HL-60 (cell line): Measurements from ENCODE around the gene THSD7A.

Experiments
- GABPA ChIP-seq: IDR thresholded peaks from 2 replicates; pipeline ENCODE4 v1.6.1; 2012; ENCODE audit warnings: low read depth
- POLR2AphosphoS5 ChIP-seq: IDR thresholded peaks from 2 replicates; pipeline ENCODE4 v1.6.1; 2012; ENCODE audit warnings: low read depth
- TF ChIP-seq, protein P1 (sequence below): IDR thresholded peaks from one replicate; pipeline ENCODE4 v1.5.1; 2011; ENCODE audit warnings: low read length, control low read depth, inconsistent platforms; ENCODE audit not compliant: insufficient read depth
- TF ChIP-seq, protein P2 (sequence below): IDR thresholded peaks from 2 replicates; pipeline ENCODE4 v1.6.1; 2012; ENCODE audit warnings: low read depth; ENCODE audit not compliant: insufficient replicate concordance

DNA sequence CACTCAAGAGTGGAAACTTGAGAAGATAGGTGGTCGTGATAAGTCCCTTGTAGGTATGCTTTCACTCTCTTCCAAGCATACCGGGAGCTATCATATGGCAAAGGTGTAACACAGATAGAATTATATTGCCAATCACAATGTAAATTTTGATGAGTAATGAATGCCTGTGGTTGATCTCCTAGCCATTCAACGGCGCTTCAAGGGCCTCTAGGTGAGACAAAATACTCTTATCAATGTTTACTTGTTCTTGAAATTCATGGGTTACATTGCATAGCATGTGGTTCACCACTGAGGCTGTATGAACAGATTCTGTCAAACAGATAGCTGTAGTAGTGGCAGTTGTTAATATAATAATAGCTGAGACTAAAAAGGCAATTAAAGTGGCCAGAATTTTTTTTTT is 82.4 kb downstream of the THSD7A start:
- TF ChIP-seq, protein P1, sequence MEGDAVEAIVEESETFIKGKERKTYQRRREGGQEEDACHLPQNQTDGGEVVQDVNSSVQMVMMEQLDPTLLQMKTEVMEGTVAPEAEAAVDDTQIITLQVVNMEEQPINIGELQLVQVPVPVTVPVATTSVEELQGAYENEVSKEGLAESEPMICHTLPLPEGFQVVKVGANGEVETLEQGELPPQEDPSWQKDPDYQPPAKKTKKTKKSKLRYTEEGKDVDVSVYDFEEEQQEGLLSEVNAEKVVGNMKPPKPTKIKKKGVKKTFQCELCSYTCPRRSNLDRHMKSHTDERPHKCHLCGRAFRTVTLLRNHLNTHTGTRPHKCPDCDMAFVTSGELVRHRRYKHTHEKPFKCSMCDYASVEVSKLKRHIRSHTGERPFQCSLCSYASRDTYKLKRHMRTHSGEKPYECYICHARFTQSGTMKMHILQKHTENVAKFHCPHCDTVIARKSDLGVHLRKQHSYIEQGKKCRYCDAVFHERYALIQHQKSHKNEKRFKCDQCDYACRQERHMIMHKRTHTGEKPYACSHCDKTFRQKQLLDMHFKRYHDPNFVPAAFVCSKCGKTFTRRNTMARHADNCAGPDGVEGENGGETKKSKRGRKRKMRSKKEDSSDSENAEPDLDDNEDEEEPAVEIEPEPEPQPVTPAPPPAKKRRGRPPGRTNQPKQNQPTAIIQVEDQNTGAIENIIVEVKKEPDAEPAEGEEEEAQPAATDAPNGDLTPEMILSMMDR: no peak
- TF ChIP-seq, protein P2, sequence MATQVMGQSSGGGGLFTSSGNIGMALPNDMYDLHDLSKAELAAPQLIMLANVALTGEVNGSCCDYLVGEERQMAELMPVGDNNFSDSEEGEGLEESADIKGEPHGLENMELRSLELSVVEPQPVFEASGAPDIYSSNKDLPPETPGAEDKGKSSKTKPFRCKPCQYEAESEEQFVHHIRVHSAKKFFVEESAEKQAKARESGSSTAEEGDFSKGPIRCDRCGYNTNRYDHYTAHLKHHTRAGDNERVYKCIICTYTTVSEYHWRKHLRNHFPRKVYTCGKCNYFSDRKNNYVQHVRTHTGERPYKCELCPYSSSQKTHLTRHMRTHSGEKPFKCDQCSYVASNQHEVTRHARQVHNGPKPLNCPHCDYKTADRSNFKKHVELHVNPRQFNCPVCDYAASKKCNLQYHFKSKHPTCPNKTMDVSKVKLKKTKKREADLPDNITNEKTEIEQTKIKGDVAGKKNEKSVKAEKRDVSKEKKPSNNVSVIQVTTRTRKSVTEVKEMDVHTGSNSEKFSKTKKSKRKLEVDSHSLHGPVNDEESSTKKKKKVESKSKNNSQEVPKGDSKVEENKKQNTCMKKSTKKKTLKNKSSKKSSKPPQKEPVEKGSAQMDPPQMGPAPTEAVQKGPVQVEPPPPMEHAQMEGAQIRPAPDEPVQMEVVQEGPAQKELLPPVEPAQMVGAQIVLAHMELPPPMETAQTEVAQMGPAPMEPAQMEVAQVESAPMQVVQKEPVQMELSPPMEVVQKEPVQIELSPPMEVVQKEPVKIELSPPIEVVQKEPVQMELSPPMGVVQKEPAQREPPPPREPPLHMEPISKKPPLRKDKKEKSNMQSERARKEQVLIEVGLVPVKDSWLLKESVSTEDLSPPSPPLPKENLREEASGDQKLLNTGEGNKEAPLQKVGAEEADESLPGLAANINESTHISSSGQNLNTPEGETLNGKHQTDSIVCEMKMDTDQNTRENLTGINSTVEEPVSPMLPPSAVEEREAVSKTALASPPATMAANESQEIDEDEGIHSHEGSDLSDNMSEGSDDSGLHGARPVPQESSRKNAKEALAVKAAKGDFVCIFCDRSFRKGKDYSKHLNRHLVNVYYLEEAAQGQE: no peak
- TF ChIP-seq POLR2AphosphoS5: no peak
- TF ChIP-seq GABPA: no peak
